CD4-positive, alpha-beta T cell treated with Interleukin-6 at 100 ng/mL for 8 hours (primary cell): Measurements from ENCODE around the gene EPHX1.
A peak's percentile ranks its signal among the peaks of the same experiment; 100 is the strongest.

Experiments used
- DNase-seq: peaks from one replicate; pipeline ENCODE4 v3.0.0-alpha.2; 2020; ENCODE audit warnings: mixed read lengths, low spot score

Gene EPHX1

GRCh38 chr1:225861834-225862580 is 52.1 kb downstream of the EPHX1 start:
- DNase-seq = no peak

- DNase-seq = no peak
Measured at GRCh38 chr1:225862581-225862950, 52.6 kb downstream of the EPHX1 start.

- DNase-seq = no peak
Measured at GRCh38 chr1:225863167-225863566, 53.2 kb downstream of the EPHX1 start.

DNA sequence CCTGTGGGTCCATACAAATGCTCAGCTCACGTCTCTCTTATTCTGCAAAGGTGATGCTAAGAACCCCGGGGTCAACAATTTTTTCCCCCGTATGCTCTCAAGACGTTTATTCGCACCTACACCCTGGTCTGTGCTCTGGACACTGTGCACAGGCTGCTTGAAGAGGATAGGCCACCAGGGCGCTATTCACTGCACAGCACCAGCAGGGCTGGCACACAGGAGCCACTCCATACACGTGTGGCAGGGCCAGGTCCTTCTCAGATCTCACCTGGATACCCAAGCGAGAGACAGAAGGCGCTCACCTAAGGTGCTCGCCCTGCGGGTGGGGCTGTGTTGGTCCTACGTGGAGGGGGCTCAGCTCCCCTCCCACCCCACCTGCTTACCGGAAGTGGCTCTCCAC is 55.6 kb downstream of the EPHX1 start:
- no peak for DNase-seq

DNA sequence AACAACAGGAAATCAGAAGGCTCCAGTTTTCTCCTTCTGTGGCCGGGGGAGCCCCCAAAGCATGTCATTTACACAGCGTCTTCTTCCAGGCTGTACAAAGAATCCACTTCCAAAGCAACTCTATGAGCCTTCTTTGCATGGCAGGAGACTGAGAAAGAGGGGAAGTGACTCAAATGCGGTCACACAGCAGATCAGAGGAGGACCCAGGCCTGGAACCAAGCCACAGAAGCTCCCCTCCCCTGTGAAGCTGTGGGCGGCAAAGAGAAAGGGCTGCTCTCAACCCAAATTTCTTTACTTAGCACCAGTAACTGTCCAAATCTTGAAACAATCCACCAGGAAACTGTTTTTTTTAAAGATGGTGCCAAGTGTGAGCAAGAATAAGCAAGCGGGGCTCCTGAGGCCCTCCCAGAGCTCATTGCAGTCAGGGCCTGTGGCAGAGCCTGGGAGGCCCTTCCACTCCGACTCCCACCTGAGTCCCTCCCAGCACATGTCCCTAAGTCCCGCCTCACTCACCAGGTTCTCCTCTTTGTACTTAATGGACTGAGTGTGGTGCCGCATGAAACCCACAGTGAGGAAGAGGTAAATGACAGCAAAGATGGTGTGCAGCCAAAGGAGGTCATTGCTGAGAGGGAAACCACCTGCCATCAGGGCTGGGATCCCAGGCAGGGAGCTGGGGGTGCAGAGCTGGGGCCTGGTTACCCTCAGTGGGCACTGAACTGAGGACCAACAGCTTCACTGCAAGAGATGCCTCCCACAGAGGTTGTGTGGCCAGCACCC is 56.3 kb downstream of the EPHX1 start:
- peak; percentile 77 for DNase-seq

GRCh38 chr1:225866981-225867380 is 57.1 kb downstream of the EPHX1 start:
- DNase-seq = no peak

GRCh38 chr1:225868631-225869330 is 58.9 kb downstream of the EPHX1 start:
- no peak for DNase-seq

- DNase-seq = no peak
Measured at GRCh38 chr1:225870911-225871310, 61.0 kb downstream of the EPHX1 start.

GRCh38 chr1:225871359-225872074 is 61.6 kb downstream of the EPHX1 start:
- no peak for DNase-seq

GRCh38 chr1:225872075-225872430 is 62.1 kb downstream of the EPHX1 start:
- no peak for DNase-seq

DNA sequence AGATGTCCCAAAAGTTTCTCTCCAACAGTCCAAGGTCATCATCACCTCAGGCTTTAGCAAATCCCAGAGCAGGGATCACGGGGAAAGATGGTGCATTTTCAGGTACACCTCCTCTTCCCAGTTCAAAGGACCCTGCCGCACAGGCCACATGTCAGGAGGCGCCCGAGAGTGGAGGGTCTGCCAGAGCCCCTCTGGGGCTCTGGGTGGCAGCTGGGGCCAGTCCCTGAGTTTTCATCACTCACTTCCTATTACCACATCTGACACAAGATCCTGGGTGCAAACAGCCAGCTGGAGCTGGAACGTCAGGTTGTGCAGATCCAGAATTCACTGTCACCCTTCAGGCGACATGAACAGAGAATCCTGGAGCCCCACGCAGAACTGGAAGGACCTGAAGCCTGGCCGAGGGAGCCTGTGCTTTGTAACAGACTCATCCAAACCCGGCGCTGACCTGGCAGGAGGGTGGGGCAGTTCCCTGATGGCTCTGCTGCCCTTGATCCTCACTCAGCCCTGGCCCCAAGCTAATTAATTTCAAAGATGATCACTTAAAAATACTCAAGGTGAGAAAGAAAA is 63.4 kb downstream of the EPHX1 start:
- no peak for DNase-seq

DNA sequence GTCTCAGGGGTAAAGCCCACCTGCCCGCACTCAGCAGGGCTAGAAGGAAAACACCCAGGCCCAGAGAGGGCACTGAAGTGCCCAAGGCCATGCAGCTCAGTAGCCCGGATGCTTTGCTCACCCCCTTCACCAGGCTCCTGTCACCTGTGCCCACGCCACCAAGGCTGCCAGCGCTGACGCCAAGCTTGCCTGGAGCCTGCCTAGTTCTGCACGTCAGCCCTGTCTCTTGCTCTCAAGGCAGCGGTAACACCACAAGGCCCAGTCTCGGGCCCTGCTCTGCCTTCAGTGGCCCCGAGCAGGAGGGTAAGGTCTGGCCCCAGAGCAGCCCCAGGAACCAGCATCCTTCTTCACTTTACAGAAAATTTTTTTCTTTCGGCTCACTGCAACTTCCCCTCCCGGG is 64.5 kb downstream of the EPHX1 start:
- no peak for DNase-seq

GRCh38 chr1:225875044-225875815 is 65.3 kb downstream of the EPHX1 start:
- no peak for DNase-seq

DNA sequence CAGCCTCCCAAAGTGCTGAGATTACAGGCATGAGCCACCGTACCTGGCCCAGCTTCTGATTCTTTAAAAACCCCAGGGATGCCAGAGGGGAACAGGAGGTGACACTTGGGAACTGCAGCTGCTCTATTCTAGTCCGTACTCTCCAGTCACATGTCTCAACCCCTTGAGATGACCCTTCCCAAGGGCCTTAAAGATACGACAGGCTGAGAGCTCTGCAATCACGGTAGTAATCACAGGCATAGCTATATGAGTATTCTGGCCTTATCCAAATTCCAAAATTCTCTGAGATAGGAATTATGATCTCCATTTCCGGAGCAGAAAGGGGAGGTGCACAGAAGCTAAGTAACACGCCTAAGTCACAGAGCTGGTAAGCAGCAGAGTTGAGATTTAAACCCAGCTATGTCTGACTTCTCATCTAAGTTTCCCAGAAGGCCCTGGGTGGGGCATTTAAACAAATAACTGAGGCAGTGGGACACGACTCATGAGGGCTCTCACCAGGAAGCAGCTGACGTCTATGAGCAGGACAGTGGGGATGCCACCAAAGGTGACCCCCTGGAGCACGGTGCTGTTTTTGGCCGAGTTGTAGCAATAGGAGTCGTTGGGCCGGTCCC is 67.1 kb downstream of the EPHX1 start:
- DNase-seq = no peak

DNA sequence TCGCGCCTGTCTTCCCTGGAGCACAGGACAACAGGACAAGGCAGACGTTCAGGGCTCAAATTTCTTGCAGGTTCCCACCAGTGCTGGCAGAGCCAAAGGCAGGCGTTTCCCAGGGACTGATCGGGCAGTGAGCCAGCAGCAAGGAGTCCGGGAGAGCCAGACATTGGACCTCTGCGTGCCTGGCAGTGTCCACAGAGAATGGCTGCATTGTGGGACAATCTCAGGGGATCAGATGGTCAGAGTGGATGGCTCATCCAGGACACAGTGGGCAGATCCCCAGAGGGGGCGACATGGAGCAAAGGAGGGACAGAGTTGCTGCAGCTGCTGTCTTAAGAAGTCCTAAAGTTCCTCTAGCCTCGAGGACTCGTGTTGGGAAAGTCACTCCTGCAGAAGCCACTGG is 67.7 kb downstream of the EPHX1 start:
- DNase-seq = no peak

GRCh38 chr1:225878282-225878681 is 68.4 kb downstream of the EPHX1 start:
- DNase-seq = no peak

GRCh38 chr1:225879521-225880221 is 69.7 kb downstream of the EPHX1 start:
- no peak for DNase-seq

GRCh38 chr1:225880222-225880588 is 70.3 kb downstream of the EPHX1 start:
- no peak for DNase-seq

GRCh38 chr1:225880636-225881035 is 70.7 kb downstream of the EPHX1 start:
- no peak for DNase-seq
